Right lobe of liver (tissue), 4 donors: ENCODE data around the gene TMEM202.

Experiments used
- CTCF ChIP-seq, 4 donors: fragments of 200-600 bp in 3 of 4; fragments of 450-650 bp in 1 of 4; IDR thresholded peaks; one replicate each; pipeline versions ENCODE4 v1.5.1 to v1.8.0; 2016 to 2022; ENCODE audit warnings: antibody characterized with exemption in 4 of 4, mild to moderate bottlenecking in 2 of 4
- POLR2A ChIP-seq: fragments of 450-650 bp; IDR thresholded peaks from one replicate; pipeline ENCODE4 v1.6.1; 2017; ENCODE audit warnings: antibody characterized with exemption, mild to moderate bottlenecking
- donor health status: DM: no; HTN: no; CAD: no.
- donor health status: DM: no; HTN: no; CAD: no.
- donor health status: DM: no; HTN: yes; CAD: no.

- TF ChIP-seq CTCF (IDR thresholded peaks at IDR 0.05) (no peak), POLR2A (no peak)
Observed at GRCh38 chr15:72415304-72415703, 17.2 kb downstream of the TMEM202 start.
